Measurements from ENCODE around the gene UBE2V1.

Gene UBE2V1

GRCh38 chr20:50149481-50150254 is 36.7 kb upstream of the UBE2V1 start:
- Histone ChIP-seq H4K91ac (ENCODE audit: low read depth, low read length, poor library complexity) (no peak overlapping the region), H2BK5ac (ENCODE audit: low read length) (no peak overlapping the region), H3K36me3 (replicated peaks in 1 of 2; ENCODE audit: control insufficient read depth in 2 of 2, insufficient read depth in 2 of 2, low read length in 2 of 2) (peaks cover 7 to 49% of the 10 kb centered on the region in 2 donors), H3K4me3 (ENCODE audit: low read length in 2 of 2) (no peak overlapping the region), H3K4me1 (ENCODE audit: control insufficient read depth in 2 of 2, insufficient read depth in 1 of 2, low read depth in 1 of 2, low read length in 2 of 2) (peaks cover 24 to 27% of the 10 kb centered on the region in 2 donors), H3K9ac (ENCODE audit: low read depth, low read length, poor library complexity) (peak overlapping the region; percentile 65), H2AFZ (ENCODE audit: low read length) (no peak overlapping the region), H3K27ac (replicated peaks; ENCODE audit: low read length) (no peak overlapping the region), H2BK15ac (ENCODE audit: low read length) (no peak overlapping the region), H3K79me1 (ENCODE audit: low read depth, low read length) (peaks cover 11% of the 10 kb centered on the region), H2BK12ac (ENCODE audit: low read length) (no peak overlapping the region), H3K23ac (ENCODE audit: low read depth, low read length, poor library complexity) (no peak overlapping the region), H3K27me3 (ENCODE audit: control insufficient read depth in 3 of 3, insufficient read depth in 3 of 3, low read depth in 1 of 3, low read length in 3 of 3) (no peaks in the 10 kb centered on the region), H4K8ac (ENCODE audit: low read depth, low read length) (no peak overlapping the region), H3K4ac (ENCODE audit: low read length) (no peak overlapping the region), H3K14ac (ENCODE audit: low read length) (no peak overlapping the region), H3K4me2 (ENCODE audit: insufficient read depth, low read length, poor library complexity, severe bottlenecking) (no peak overlapping the region), H2BK120ac (ENCODE audit: low read depth, low read length) (no peak overlapping the region), H3K9me3 (replicated peaks in 1 of 2; ENCODE audit: control insufficient read depth in 2 of 2, insufficient read depth in 1 of 2, low read depth in 1 of 2, low read length in 2 of 2) (no peaks in the 10 kb centered on the region), H3K18ac (ENCODE audit: low read length) (no peak overlapping the region), H2AK5ac (ENCODE audit: low read depth, low read length) (no peak overlapping the region)
- no CpG with 5 or more reads among the region's 16 CpGs for WGBS, 2 donors (ENCODE audit: extremely low coverage in 2 of 2, insufficient read length in 2 of 2, insufficient replicate concordance in 1 of 2)
- no peak for DNase-seq (ENCODE audit: low spot score)

- H3K27ac ChIP-seq (replicated peaks; ENCODE audit: low read length) = no peak overlapping the region
- no peak overlapping the region for H3K14ac ChIP-seq (ENCODE audit: low read length)
- H3K4me3 ChIP-seq (ENCODE audit: low read length in 2 of 2) = no peak overlapping the region
- H2BK5ac ChIP-seq (ENCODE audit: low read length) = peak overlapping the region; percentile 47
- H3K4me2 ChIP-seq (ENCODE audit: insufficient read depth, low read length, poor library complexity, severe bottlenecking) = no peak overlapping the region
- H2AFZ ChIP-seq (ENCODE audit: low read length) = peak overlapping the region; percentile 45
- peak overlapping the region; percentile 26 for H3K23ac ChIP-seq (ENCODE audit: low read depth, low read length, poor library complexity)
- H3K9me3 ChIP-seq (replicated peaks in 1 of 2; ENCODE audit: control insufficient read depth in 2 of 2, insufficient read depth in 1 of 2, low read depth in 1 of 2, low read length in 2 of 2) = no peaks in the 10 kb centered on the region
- peaks cover 11% of the 10 kb centered on the region for H3K79me1 ChIP-seq (ENCODE audit: low read depth, low read length)
- no peak overlapping the region for H4K91ac ChIP-seq (ENCODE audit: low read depth, low read length, poor library complexity)
- H2BK12ac ChIP-seq (ENCODE audit: low read length) = peak overlapping the region; percentile 65
- H3K18ac ChIP-seq (ENCODE audit: low read length) = peak overlapping the region; percentile 68
- DNase-seq (ENCODE audit: low spot score) = no peak
- H3K27me3 ChIP-seq (ENCODE audit: control insufficient read depth in 3 of 3, insufficient read depth in 3 of 3, low read depth in 1 of 3, low read length in 3 of 3) = no peaks in the 10 kb centered on the region
- peak overlapping the region; percentile 95 for H2AK5ac ChIP-seq (ENCODE audit: low read depth, low read length)
- peaks cover 11 to 14% of the 10 kb centered on the region in 2 donors for H3K4me1 ChIP-seq (ENCODE audit: control insufficient read depth in 2 of 2, insufficient read depth in 1 of 2, low read depth in 1 of 2, low read length in 2 of 2)
- no CpG with 5 or more reads among the region's 17 CpGs for WGBS, 2 donors (ENCODE audit: extremely low coverage in 2 of 2, insufficient read length in 2 of 2, insufficient replicate concordance in 1 of 2)
- peak overlapping the region; percentile 11 for H2BK15ac ChIP-seq (ENCODE audit: low read length)
- H3K4ac ChIP-seq (ENCODE audit: low read length) = no peak overlapping the region
- no peak overlapping the region for H2BK120ac ChIP-seq (ENCODE audit: low read depth, low read length)
- peaks cover 15 to 70% of the 10 kb centered on the region in 2 donors for H3K36me3 ChIP-seq (replicated peaks in 1 of 2; ENCODE audit: control insufficient read depth in 2 of 2, insufficient read depth in 2 of 2, low read length in 2 of 2)
- peak overlapping the region; percentile 78 for H3K9ac ChIP-seq (ENCODE audit: low read depth, low read length, poor library complexity)
- H4K8ac ChIP-seq (ENCODE audit: low read depth, low read length) = no peak overlapping the region
Measured at GRCh38 chr20:50146732-50147662, 34.0 kb upstream of the UBE2V1 start.

GRCh38 chr20:50146214-50146613 is 33.3 kb upstream of the UBE2V1 start:
- Histone ChIP-seq H3K27me3 (ENCODE audit: control insufficient read depth in 3 of 3, insufficient read depth in 3 of 3, low read depth in 1 of 3, low read length in 3 of 3) (no peaks in the 10 kb centered on the region), H2BK5ac (ENCODE audit: low read length) (peak overlapping the region; percentile 47), H3K36me3 (replicated peaks in 1 of 2; ENCODE audit: control insufficient read depth in 2 of 2, insufficient read depth in 2 of 2, low read length in 2 of 2) (peaks cover 22 to 76% of the 10 kb centered on the region in 2 donors), H3K4me3 (ENCODE audit: low read length in 2 of 2) (no peak overlapping the region), H2AFZ (ENCODE audit: low read length) (no peak overlapping the region), H4K8ac (ENCODE audit: low read depth, low read length) (peak overlapping the region; percentile 19), H3K18ac (ENCODE audit: low read length) (peak overlapping the region; percentile 27), H4K91ac (ENCODE audit: low read depth, low read length, poor library complexity) (no peak overlapping the region), H2BK120ac (ENCODE audit: low read depth, low read length) (no peak overlapping the region), H3K27ac (replicated peaks; ENCODE audit: low read length) (no peak overlapping the region), H3K14ac (ENCODE audit: low read length) (no peak overlapping the region), H2BK15ac (ENCODE audit: low read length) (no peak overlapping the region), H3K4ac (ENCODE audit: low read length) (no peak overlapping the region), H3K79me1 (ENCODE audit: low read depth, low read length) (peaks cover 11% of the 10 kb centered on the region), H2AK5ac (ENCODE audit: low read depth, low read length) (peak overlapping the region; percentile 95), H3K4me1 (ENCODE audit: control insufficient read depth in 2 of 2, insufficient read depth in 1 of 2, low read depth in 1 of 2, low read length in 2 of 2) (peaks cover 8 to 12% of the 10 kb centered on the region in 2 donors), H3K23ac (ENCODE audit: low read depth, low read length, poor library complexity) (peak overlapping the region; percentile 26), H3K9me3 (replicated peaks in 1 of 2; ENCODE audit: control insufficient read depth in 2 of 2, insufficient read depth in 1 of 2, low read depth in 1 of 2, low read length in 2 of 2) (no peaks in the 10 kb centered on the region), H3K4me2 (ENCODE audit: insufficient read depth, low read length, poor library complexity, severe bottlenecking) (no peak overlapping the region), H2BK12ac (ENCODE audit: low read length) (peak overlapping the region; percentile 65), H3K9ac (ENCODE audit: low read depth, low read length, poor library complexity) (no peak overlapping the region)
- no CpG with 5 or more reads among the region's 6 CpGs for WGBS, 2 donors (ENCODE audit: extremely low coverage in 2 of 2, insufficient read length in 2 of 2, insufficient replicate concordance in 1 of 2)
- no peak for DNase-seq (ENCODE audit: low spot score)

GRCh38 chr20:50145566-50145965 is 32.6 kb upstream of the UBE2V1 start:
- H3K4me3 ChIP-seq (ENCODE audit: low read length in 2 of 2) = no peak overlapping the region
- H3K4me2 ChIP-seq (ENCODE audit: insufficient read depth, low read length, poor library complexity, severe bottlenecking) = no peak overlapping the region
- H3K14ac ChIP-seq (ENCODE audit: low read length) = no peak overlapping the region
- no peak overlapping the region for H3K18ac ChIP-seq (ENCODE audit: low read length)
- no peak overlapping the region for H4K8ac ChIP-seq (ENCODE audit: low read depth, low read length)
- no peak overlapping the region for H3K9ac ChIP-seq (ENCODE audit: low read depth, low read length, poor library complexity)
- no peak overlapping the region for H2BK15ac ChIP-seq (ENCODE audit: low read length)
- H3K9me3 ChIP-seq (replicated peaks in 1 of 2; ENCODE audit: control insufficient read depth in 2 of 2, insufficient read depth in 1 of 2, low read depth in 1 of 2, low read length in 2 of 2) = no peaks in the 10 kb centered on the region
- H2BK120ac ChIP-seq (ENCODE audit: low read depth, low read length) = no peak overlapping the region
- H3K27ac ChIP-seq (replicated peaks; ENCODE audit: low read length) = no peak overlapping the region
- H3K4me1 ChIP-seq (ENCODE audit: control insufficient read depth in 2 of 2, insufficient read depth in 1 of 2, low read depth in 1 of 2, low read length in 2 of 2) = peaks cover 8 to 12% of the 10 kb centered on the region in 2 donors
- H3K27me3 ChIP-seq (ENCODE audit: control insufficient read depth in 3 of 3, insufficient read depth in 3 of 3, low read depth in 1 of 3, low read length in 3 of 3) = no peaks in the 10 kb centered on the region
- DNase-seq (ENCODE audit: low spot score) = no peak
- peak overlapping the region; percentile 47 for H2BK5ac ChIP-seq (ENCODE audit: low read length)
- H3K23ac ChIP-seq (ENCODE audit: low read depth, low read length, poor library complexity) = peak overlapping the region; percentile 26
- H2BK12ac ChIP-seq (ENCODE audit: low read length) = no peak overlapping the region
- no peak overlapping the region for H2AK5ac ChIP-seq (ENCODE audit: low read depth, low read length)
- peaks cover 21 to 77% of the 10 kb centered on the region in 2 donors for H3K36me3 ChIP-seq (replicated peaks in 1 of 2; ENCODE audit: control insufficient read depth in 2 of 2, insufficient read depth in 2 of 2, low read length in 2 of 2)
- WGBS, 2 donors (ENCODE audit: extremely low coverage in 2 of 2, insufficient read length in 2 of 2, insufficient replicate concordance in 1 of 2) = no CpG with 5 or more reads among the region's 6 CpGs
- H3K79me1 ChIP-seq (ENCODE audit: low read depth, low read length) = peaks cover 10% of the 10 kb centered on the region
- no peak overlapping the region for H3K4ac ChIP-seq (ENCODE audit: low read length)
- H2AFZ ChIP-seq (ENCODE audit: low read length) = no peak overlapping the region
- H4K91ac ChIP-seq (ENCODE audit: low read depth, low read length, poor library complexity) = no peak overlapping the region

All from neuronal stem cell (in vitro differentiated cells).